Stomach (tissue), 9 donors: ENCODE data around the gene CTIF. TPM values are rescaled to one million over a fixed set of nuclear protein-coding genes. Genes with fewer than 3 reads are reported as not detected.

Source experiments
- DNase-seq, 2 donors: peaks; one replicate each; pipeline versions ENCODE4 v3.0.0 to v3.0.0-alpha.2; 2013 to 2019
- H3K27ac ChIP-seq, 5 donors: fragments of 200-600 bp in 4 of 5; sonication (generic) in 4 of 5; one replicate each; pipeline ENCODE4 v1.5.1; 2013 to 2019; ENCODE audit warnings: mild to moderate bottlenecking in 1 of 5, moderate library complexity in 1 of 5
- H3K27me3 ChIP-seq, 3 donors: fragments of 200-600 bp; sonication (generic); one replicate each; pipeline ENCODE4 v1.5.1; 2017 to 2019; ENCODE audit warnings: mixed run types in 1 of 3
- H3K36me3 ChIP-seq, 4 donors: fragments of 200-600 bp; sonication (generic); 1 replicate in 3 of 4; 2 replicates in 1 of 4; pipeline ENCODE4 v1.5.1; 2016 to 2019
- H3K4me1 ChIP-seq, 4 donors: fragments of 200-600 bp; sonication (generic); one replicate each; pipeline ENCODE4 v1.5.1; 2016 to 2019
- H3K4me3 ChIP-seq, 4 donors: fragments of 200-600 bp; sonication (generic) in 3 of 4; one replicate each; pipeline ENCODE4 v1.5.1; 2016 to 2019; ENCODE audit warnings: mild to moderate bottlenecking in 1 of 4
- H3K9me3 ChIP-seq, 4 donors: fragments of 200-600 bp; sonication (generic); one replicate each; pipeline ENCODE4 v1.5.1; 2016 to 2019
- CTCF ChIP-seq, 7 experiments: fragments of 450-650 bp in 4 of 7; fragments of 200-600 bp in 3 of 7; sonication (generic) in 3 of 7; IDR thresholded peaks; one replicate each; pipeline ENCODE4 v1.5.1; 2016 to 2019; ENCODE audit warnings: antibody characterized with exemption in 7 of 7, control low read depth in 2 of 7, mild to moderate bottlenecking in 1 of 7
- EP300 ChIP-seq: sonication (generic); formaldehyde crosslinking; IDR thresholded peaks from one replicate; pipeline ENCODE4 v1.6.1; 2017; ENCODE audit warnings: antibody characterized with exemption
- POLR2A ChIP-seq, 4 donors: fragments of 450-650 bp; IDR thresholded peaks; one replicate each; pipeline ENCODE4 v1.6.1; 2016; ENCODE audit warnings: antibody characterized with exemption in 4 of 4, control low read depth in 2 of 4, mild to moderate bottlenecking in 1 of 4, moderate library complexity in 1 of 4
- POLR2AphosphoS5 ChIP-seq, 3 donors: sonication (generic); formaldehyde crosslinking; IDR thresholded peaks; one replicate each; pipeline ENCODE4 v1.6.1; 2016; ENCODE audit warnings: antibody characterized with exemption in 3 of 3
- WGBS, 5 donors: extraction: QIAGEN DNeasy Blood & Tissue Kit in 3 of 5; methylation state at CpG; one replicate each; pipeline versions ENCODE4 v1.1.5 to v1.1.7; 2013 to 2018; 5-methylcytosine and 5-hydroxymethylcytosine counted together
- intact Hi-C: fragments of 100-400 bp; cut with DNase I; formaldehyde crosslinking; loops from one replicate; pipeline ENCODE4 v1.15.1; 2023; ENCODE audit warnings: low total_unique reads
- polyA plus RNA-seq, 3 donors: library from polyadenylated mRNA; stranded (reverse); fragments of 200-250 nt; gene quantifications; one replicate each; pipeline ENCODE4 v1.2.3, GENCODE V29; 2013
- total RNA-seq, 5 donors: library from RNA; depleted of rRNA; stranded (reverse); fragments of >200 nt; gene quantifications; one replicate each; pipeline versions ENCODE4 v1.1.0 to v1.2.3, GENCODE V29; 2014 to 2016
- donor health status: healthy with polysubstance abuse.
- donor health status: Bipolar disorder and iron deficiency.
- donor health status: healthy.

Gene CTIF
- total and polyA plus RNA-seq, 8 donors: 16.3 to 105 (median 30.3) TPM

GRCh38 chr18:48619016-48619415, 80.2 kb downstream of the CTIF start:
- DNase-seq: no peak
- 80 to 92% (median 89%) methylated on average over 3 of the region's 3 CpGs for WGBS, 5 donors
- peaks cover 15 to 42% (median 27%) of the 10 kb centered on the region in 4 donors for H3K4me1 ChIP-seq
- TF ChIP-seq EP300 (no peak), POLR2AphosphoS5 (IDR thresholded peaks at IDR 0.05) (no peak), CTCF (IDR thresholded peaks at IDR 0.05) (no peak), POLR2A (IDR thresholded peaks at IDR 0.05) (no peak)
- H3K27me3 ChIP-seq: no peaks in the 10 kb centered on the region
- H3K4me3 ChIP-seq: no peak overlapping the region
- H3K36me3 ChIP-seq: peaks cover 0 to 29% (median 24%) of the 10 kb centered on the region in 4 donors
- H3K9me3 ChIP-seq: no peaks in the 10 kb centered on the region
- intact Hi-C loops: no loop called here
- H3K27ac ChIP-seq: no peak overlapping the region

GRCh38 chr18:48619501-48619900, 80.7 kb downstream of the CTIF start:
- TF ChIP-seq POLR2AphosphoS5 (IDR thresholded peaks at IDR 0.05): no peak
- TF ChIP-seq EP300: no peak
- Histone ChIP-seq H3K27ac (no peak overlapping the region), H3K36me3 (peaks cover 0 to 29% (median 24%) of the 10 kb centered on the region in 4 donors), H3K4me1 (peaks cover 15 to 40% (median 25%) of the 10 kb centered on the region in 4 donors), H3K4me3 (no peak overlapping the region), H3K27me3 (no peaks in the 10 kb centered on the region), H3K9me3 (no peaks in the 10 kb centered on the region)
- DNase-seq: no peak
- intact Hi-C loops: no loop called here
- 94 to 96% (median 95%) methylated on average over 8 to 16 of the region's 16 CpGs for WGBS, 5 donors

- peaks cover 0 to 29% (median 24%) of the 10 kb centered on the region in 4 donors for H3K36me3 ChIP-seq
- no peaks in the 10 kb centered on the region for H3K27me3 ChIP-seq
- intact Hi-C loops: no loop called here
- H3K4me3 ChIP-seq: no peak overlapping the region
- TF ChIP-seq CTCF (IDR thresholded peaks at IDR 0.05): no peak
- no peak for TF ChIP-seq EP300
- TF ChIP-seq POLR2A (IDR thresholded peaks at IDR 0.05): no peak
- no peak for TF ChIP-seq POLR2AphosphoS5 (IDR thresholded peaks at IDR 0.05)
- peaks cover 15 to 40% (median 25%) of the 10 kb centered on the region in 4 donors for H3K4me1 ChIP-seq
- 90 to 98% (median 95%) methylated on average over 3 of the region's 3 CpGs for WGBS, 5 donors
- DNase-seq: no peak
- H3K9me3 ChIP-seq: no peaks in the 10 kb centered on the region
- no peak overlapping the region for H3K27ac ChIP-seq
These were observed 81.2 kb downstream of the CTIF start for GRCh38 chr18:48620071-48620470.

GRCh38 chr18:48621240-48621639, 82.4 kb downstream of the CTIF start:
- Histone ChIP-seq H3K9me3 (no peaks in the 10 kb centered on the region), H3K4me1 (peaks cover 6 to 30% (median 15%) of the 10 kb centered on the region in 4 donors), H3K27me3 (no peaks in the 10 kb centered on the region), H3K4me3 (no peak overlapping the region), H3K27ac (no peak overlapping the region), H3K36me3 (peaks cover 0 to 29% (median 24%) of the 10 kb centered on the region in 4 donors)
- TF ChIP-seq CTCF (IDR thresholded peaks at IDR 0.05) (no peak), EP300 (no peak), POLR2A (IDR thresholded peaks at IDR 0.05) (no peak), POLR2AphosphoS5 (IDR thresholded peaks at IDR 0.05) (no peak)
- DNase-seq: no peak
- intact Hi-C loops: no loop called here
- WGBS, 5 donors: 90 to 96% (median 93%) methylated on average over 8 of the region's 8 CpGs

GRCh38 chr18:48621815-48622555, 83.2 kb downstream of the CTIF start:
- intact Hi-C loops: no loop called here
- H3K27ac ChIP-seq: peak overlapping the region in 1 of 5 donors; percentile 47
- peaks cover 0 to 23% (median 9%) of the 10 kb centered on the region in 4 donors for H3K4me1 ChIP-seq
- H3K36me3 ChIP-seq: peaks cover 0 to 29% (median 24%) of the 10 kb centered on the region in 4 donors
- DNase-seq: no peak
- no peaks in the 10 kb centered on the region for H3K27me3 ChIP-seq
- WGBS, 5 donors: 78 to 85% (median 82%) methylated on average over 11 of the region's 11 CpGs
- TF ChIP-seq POLR2AphosphoS5 (IDR thresholded peaks at IDR 0.05): no peak
- no peak for TF ChIP-seq EP300
- TF ChIP-seq POLR2A (IDR thresholded peaks at IDR 0.05): no peak
- no peak for TF ChIP-seq CTCF (IDR thresholded peaks at IDR 0.05)
- no peak overlapping the region for H3K4me3 ChIP-seq
- H3K9me3 ChIP-seq: no peaks in the 10 kb centered on the region
